Measurements from ENCODE around the gene OR11A1.

The OR11A1 gene

DNA sequence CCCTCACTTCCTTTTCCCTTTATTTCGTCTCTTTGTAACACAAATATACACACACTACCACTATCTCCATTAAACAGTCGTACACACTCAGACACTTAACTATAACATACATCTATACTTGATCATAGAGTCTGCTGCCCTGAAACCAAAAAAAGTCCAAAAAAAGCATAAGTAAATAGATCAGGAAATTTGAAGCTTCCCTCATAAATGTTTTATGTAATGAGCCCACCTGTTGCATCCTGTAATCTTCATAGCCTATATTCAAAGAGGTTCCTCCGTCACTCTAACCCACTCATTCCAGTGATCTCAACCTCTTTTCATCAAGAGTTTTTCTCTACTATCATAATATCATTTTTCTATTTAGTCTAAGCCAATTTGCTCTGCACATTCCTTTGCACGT is 68.3 kb downstream of the OR11A1 start:
- no peak for DNase-seq (ENCODE audit: low read depth in 3 of 3)

DNA sequence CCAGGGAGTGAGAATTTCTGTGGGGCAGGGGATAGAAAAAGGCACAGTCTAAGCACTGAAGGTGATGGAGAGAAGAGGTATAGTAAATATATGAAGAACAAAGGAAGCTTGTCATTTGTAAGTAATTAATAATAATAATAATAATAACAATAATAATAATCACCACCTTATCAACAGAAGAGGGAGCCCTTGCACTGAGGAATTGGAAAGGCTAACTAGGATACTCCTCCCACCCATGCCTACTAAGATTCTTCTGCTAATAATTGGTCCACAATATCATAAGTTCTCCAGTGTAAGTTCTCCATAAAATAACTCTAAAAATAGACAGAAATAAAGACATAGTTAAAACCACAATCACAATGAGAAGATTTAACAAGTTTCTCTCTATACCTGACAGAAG is 80.9 kb downstream of the OR11A1 start:
- no peak for DNase-seq (ENCODE audit: low read depth in 3 of 3)

Data from stimulated activated CD4-positive, alpha-beta T cell treated with anti-CD3 and anti-CD28 coated beads, TNF-alpha, amount 100 ng/mL, for 48 hours (primary cell).